Memory B cell (primary cell): Measurements from ENCODE around the gene NCK2.

Source experiments
- ATAC-seq: fragments of 150-1000 bp; cut with Tn5 transposase; 2 replicates; pipeline ENCODE4 v1.10.0; 2021; ENCODE audit warnings: low read depth, mild to moderate bottlenecking, moderate library complexity
- DNase-seq, 2 donors: peaks; one replicate each; pipeline ENCODE4 v3.0.0; 2022; ENCODE audit warnings: low spot score in 2 of 2
- H3K27ac Mint-ChIP-seq: one replicate; pipeline ENCODE4 v1.8.0; 2022; ENCODE audit warnings: mild to moderate bottlenecking, moderate library complexity, mixed read lengths
- H3K27me3 Mint-ChIP-seq: one replicate; pipeline ENCODE4 v1.8.0; 2022; ENCODE audit warnings: mixed read lengths
- H3K36me3 Mint-ChIP-seq: one replicate; pipeline ENCODE4 v1.8.0; 2022; ENCODE audit warnings: mild to moderate bottlenecking, mixed read lengths
- H3K4me1 Mint-ChIP-seq: one replicate; pipeline ENCODE4 v1.8.0; 2022; ENCODE audit warnings: mixed read lengths
- H3K4me3 Mint-ChIP-seq: one replicate; pipeline ENCODE4 v1.8.0; 2022; ENCODE audit warnings: mild to moderate bottlenecking, moderate library complexity, mixed read lengths
- H3K9me3 Mint-ChIP-seq: one replicate; pipeline ENCODE4 v1.8.0; 2022; ENCODE audit warnings: mixed read lengths

NCK2 gene

GRCh38 chr2:105793196-105793975 is 48.7 kb downstream of the NCK2 start:
- ATAC-seq (no peak), DNase-seq (no peak)
- Mint-ChIP-seq H3K4me3 (no peak overlapping the region), H3K27ac (peak overlapping the region; percentile 94), H3K4me1 (peaks cover 59% of the 10 kb centered on the region), H3K27me3 (no peaks in the 10 kb centered on the region), H3K36me3 (no peaks in the 10 kb centered on the region), H3K9me3 (no peaks in the 10 kb centered on the region)

- peaks cover 64% of the 10 kb centered on the region for H3K4me1 Mint-ChIP-seq
Observed at GRCh38 chr2:105794926-105795574, 50.3 kb downstream of the NCK2 start.

GRCh38 chr2:105795575-105795934 is 50.8 kb downstream of the NCK2 start:
- no peak for ATAC-seq
- Mint-ChIP-seq H3K9me3 (no peaks in the 10 kb centered on the region), H3K4me1 (peaks cover 67% of the 10 kb centered on the region), H3K27me3 (no peaks in the 10 kb centered on the region), H3K27ac (peak overlapping the region; percentile 96), H3K4me3 (peak overlapping the region; percentile 84), H3K36me3 (no peaks in the 10 kb centered on the region)
- DNase-seq: no peak

More at GRCh38 chr2:105794926-105795574, 50.3 kb downstream of the NCK2 start:
- H3K27ac Mint-ChIP-seq: peak overlapping the region; percentile 96
- H3K27me3 Mint-ChIP-seq: no peaks in the 10 kb centered on the region
- ATAC-seq (no peak), DNase-seq (no peak)
- no peaks in the 10 kb centered on the region for H3K9me3 Mint-ChIP-seq
- H3K4me3 Mint-ChIP-seq: peak overlapping the region; percentile 84
- no peaks in the 10 kb centered on the region for H3K36me3 Mint-ChIP-seq

GRCh38 chr2:105796131-105796638 is 51.5 kb downstream of the NCK2 start:
- Mint-ChIP-seq H3K27me3 (no peaks in the 10 kb centered on the region), H3K9me3 (no peaks in the 10 kb centered on the region), H3K36me3 (no peaks in the 10 kb centered on the region), H3K4me1 (peaks cover 66% of the 10 kb centered on the region), H3K27ac (peak overlapping the region; percentile 96), H3K4me3 (peak overlapping the region; percentile 84)
- DNase-seq (no peak), ATAC-seq (no peak)

- ATAC-seq (no peak), DNase-seq (no peak)
- H3K4me3 Mint-ChIP-seq: peak overlapping the region; percentile 84
- no peaks in the 10 kb centered on the region for H3K36me3 Mint-ChIP-seq
- peak overlapping the region; percentile 96 for H3K27ac Mint-ChIP-seq
- no peaks in the 10 kb centered on the region for H3K9me3 Mint-ChIP-seq
- peaks cover 68% of the 10 kb centered on the region for H3K4me1 Mint-ChIP-seq
- H3K27me3 Mint-ChIP-seq: no peaks in the 10 kb centered on the region
Observed at GRCh38 chr2:105796791-105797190, 52.1 kb downstream of the NCK2 start.

- peak overlapping the region; percentile 76 for H3K4me3 Mint-ChIP-seq
- DNase-seq (no peak), ATAC-seq (peak; percentile 10)
- H3K9me3 Mint-ChIP-seq: no peaks in the 10 kb centered on the region
- H3K4me1 Mint-ChIP-seq: peaks cover 71% of the 10 kb centered on the region
- H3K36me3 Mint-ChIP-seq: no peaks in the 10 kb centered on the region
- no peaks in the 10 kb centered on the region for H3K27me3 Mint-ChIP-seq
- H3K27ac Mint-ChIP-seq: peak overlapping the region; percentile 96
Observed at GRCh38 chr2:105797298-105797819, 52.6 kb downstream of the NCK2 start.

GRCh38 chr2:105798595-105798994 is 53.9 kb downstream of the NCK2 start:
- H3K27ac Mint-ChIP-seq: peak overlapping the region; percentile 96
- peak overlapping the region; percentile 59 for H3K4me3 Mint-ChIP-seq
- H3K9me3 Mint-ChIP-seq: no peaks in the 10 kb centered on the region
- no peak for DNase-seq
- H3K27me3 Mint-ChIP-seq: no peaks in the 10 kb centered on the region
- H3K4me1 Mint-ChIP-seq: peaks cover 73% of the 10 kb centered on the region
- ATAC-seq: peak; percentile 59
- H3K36me3 Mint-ChIP-seq: no peaks in the 10 kb centered on the region

GRCh38 chr2:105800036-105800713 is 55.5 kb downstream of the NCK2 start:
- Mint-ChIP-seq H3K4me3 (peak overlapping the region; percentile 49), H3K36me3 (no peaks in the 10 kb centered on the region), H3K9me3 (no peaks in the 10 kb centered on the region), H3K4me1 (peaks cover 83% of the 10 kb centered on the region), H3K27me3 (no peaks in the 10 kb centered on the region), H3K27ac (peak overlapping the region; percentile 96)
- ATAC-seq: no peak
- DNase-seq: no peak

GRCh38 chr2:105800953-105801635 is 56.4 kb downstream of the NCK2 start:
- H3K36me3 Mint-ChIP-seq: no peaks in the 10 kb centered on the region
- peak overlapping the region; percentile 21 for H3K4me3 Mint-ChIP-seq
- peaks cover 78% of the 10 kb centered on the region for H3K4me1 Mint-ChIP-seq
- H3K27ac Mint-ChIP-seq: peak overlapping the region; percentile 96
- no peaks in the 10 kb centered on the region for H3K27me3 Mint-ChIP-seq
- ATAC-seq (peak; percentile 28), DNase-seq (no peak)
- H3K9me3 Mint-ChIP-seq: no peaks in the 10 kb centered on the region

GRCh38 chr2:105801961-105802360 is 57.2 kb downstream of the NCK2 start:
- Mint-ChIP-seq H3K4me1 (peaks cover 75% of the 10 kb centered on the region), H3K27me3 (no peaks in the 10 kb centered on the region), H3K36me3 (no peaks in the 10 kb centered on the region), H3K27ac (peak overlapping the region; percentile 96), H3K9me3 (no peaks in the 10 kb centered on the region), H3K4me3 (peak overlapping the region; percentile 67)
- DNase-seq (no peak), ATAC-seq (no peak)

- Mint-ChIP-seq H3K4me3 (peak overlapping the region; percentile 67), H3K27ac (peak overlapping the region; percentile 96), H3K9me3 (no peaks in the 10 kb centered on the region), H3K27me3 (no peaks in the 10 kb centered on the region), H3K4me1 (peaks cover 71% of the 10 kb centered on the region), H3K36me3 (no peaks in the 10 kb centered on the region)
- DNase-seq (peak; percentile 44 to 63), ATAC-seq (peak; percentile 68)
Observed at GRCh38 chr2:105802587-105802986, 57.9 kb downstream of the NCK2 start.

GRCh38 chr2:105803337-105803736 is 58.6 kb downstream of the NCK2 start:
- ATAC-seq: no peak
- no peak for DNase-seq
- Mint-ChIP-seq H3K27ac (peak overlapping the region; percentile 96), H3K9me3 (no peaks in the 10 kb centered on the region), H3K27me3 (no peaks in the 10 kb centered on the region), H3K4me1 (peaks cover 65% of the 10 kb centered on the region), H3K36me3 (no peaks in the 10 kb centered on the region), H3K4me3 (no peak overlapping the region)

GRCh38 chr2:105803773-105804172 is 59.1 kb downstream of the NCK2 start:
- no peaks in the 10 kb centered on the region for H3K9me3 Mint-ChIP-seq
- no peak overlapping the region for H3K4me3 Mint-ChIP-seq
- peak overlapping the region; percentile 96 for H3K27ac Mint-ChIP-seq
- no peaks in the 10 kb centered on the region for H3K27me3 Mint-ChIP-seq
- DNase-seq: no peak
- ATAC-seq: no peak
- H3K4me1 Mint-ChIP-seq: peaks cover 67% of the 10 kb centered on the region
- H3K36me3 Mint-ChIP-seq: no peaks in the 10 kb centered on the region
